Activated naive CD8-positive, alpha-beta T cell treated with anti-CD3 and anti-CD28 coated beads, Interleukin-2, amount 50 U/mL, for 16 hours (primary cell): ENCODE data around the gene TLE7.
A peak's percentile ranks its signal among the peaks of the same experiment; 100 is the strongest.

Source experiments
- DNase-seq: peaks from one replicate; pipeline ENCODE4 v3.0.0-alpha.2; 2020; ENCODE audit warnings: low read depth, low spot score

The TLE7 gene

DNA sequence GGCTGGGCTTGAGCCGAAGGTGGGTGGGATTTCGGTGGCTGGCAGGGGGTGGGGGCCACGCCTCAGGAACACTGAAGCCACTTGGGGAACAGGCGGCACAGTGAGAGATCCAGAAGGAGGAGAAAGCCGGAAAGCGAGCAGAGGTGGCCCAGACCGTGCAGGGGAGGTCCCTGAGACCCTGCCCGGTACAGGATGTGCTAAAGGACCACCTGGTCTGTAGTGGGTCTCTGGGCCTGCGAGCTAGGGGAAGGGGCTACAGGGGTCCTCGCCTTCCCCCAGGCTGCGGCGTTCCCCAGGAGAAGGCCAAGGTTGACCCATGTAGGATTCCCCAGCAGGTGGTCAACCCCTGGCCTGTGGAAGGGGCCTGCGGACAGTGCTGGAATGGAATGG lies at the start of gene TLE7:
Gene TLE7 (minus strand): TSS at position 4 of the 390 bp plus-strand sequence. CDS start 8,730 bp downstream, outside the sequence.
- DNase-seq: no peak

DNA sequence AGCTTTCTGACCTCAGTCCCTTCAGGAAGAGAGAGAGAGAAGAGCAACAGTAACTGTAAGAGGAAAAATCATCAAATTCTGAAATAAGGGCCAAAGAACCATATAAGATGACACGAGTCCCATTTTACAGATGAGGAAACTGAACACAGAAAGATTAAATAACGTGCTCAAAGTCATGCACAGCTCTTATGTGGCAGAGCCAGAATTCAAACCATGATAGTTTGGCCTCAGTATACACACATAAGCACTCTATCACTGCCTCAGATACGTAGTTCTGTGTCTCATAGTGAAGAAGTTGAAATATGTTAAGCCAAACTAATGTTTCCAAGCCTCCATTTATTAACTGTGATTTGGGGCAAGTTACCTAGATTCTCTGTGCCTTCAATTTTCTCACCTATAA lies 49.2 kb upstream of the TLE7 start:
- no peak for DNase-seq

DNA sequence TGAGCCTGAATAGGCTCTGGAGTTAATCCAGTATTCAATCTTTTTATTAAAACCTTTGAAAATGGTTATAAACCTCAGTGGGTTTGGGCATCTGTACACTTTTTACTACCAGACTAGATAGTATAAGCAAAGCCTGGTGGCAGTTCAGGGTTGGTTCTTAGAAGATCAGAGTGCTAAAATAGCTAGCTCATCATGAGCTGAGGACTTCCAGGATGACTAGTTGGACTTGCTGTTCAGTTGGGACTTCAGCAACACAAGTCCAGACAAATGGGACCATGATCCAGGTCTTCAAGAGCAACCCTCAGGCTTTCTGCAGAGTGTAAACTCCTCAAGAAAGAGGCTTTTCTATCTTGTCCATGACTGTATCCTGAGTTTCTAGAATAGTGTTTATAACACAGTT lies 48.5 kb upstream of the TLE7 start:
- no peak for DNase-seq

DNA sequence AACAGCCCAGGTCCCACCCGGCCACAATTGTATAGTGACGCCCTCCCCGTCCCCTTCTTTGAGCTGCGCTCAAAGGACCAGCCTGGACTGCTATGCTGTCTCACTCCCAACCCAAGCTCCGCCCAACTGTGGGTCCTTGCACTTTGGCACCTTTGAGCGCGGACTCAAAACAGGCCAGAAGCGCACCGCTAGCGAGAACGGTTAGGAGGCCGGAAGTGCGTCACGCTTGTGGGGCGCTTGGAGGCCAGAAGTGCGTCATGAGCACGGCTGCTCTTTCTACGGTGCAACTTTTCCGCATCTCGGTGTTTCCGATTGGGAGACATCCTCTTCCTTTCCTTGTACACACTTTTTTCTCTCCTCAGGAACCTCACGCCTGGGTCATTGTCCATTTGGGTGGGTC lies 47.3 kb upstream of the TLE7 start, which contains the start of gene ZNF19:
Gene ZNF19 (minus strand): TSS at position 203 of the 400 bp plus-strand sequence. CDS start 7,210 bp downstream, outside the sequence.
- no peak for DNase-seq

DNA sequence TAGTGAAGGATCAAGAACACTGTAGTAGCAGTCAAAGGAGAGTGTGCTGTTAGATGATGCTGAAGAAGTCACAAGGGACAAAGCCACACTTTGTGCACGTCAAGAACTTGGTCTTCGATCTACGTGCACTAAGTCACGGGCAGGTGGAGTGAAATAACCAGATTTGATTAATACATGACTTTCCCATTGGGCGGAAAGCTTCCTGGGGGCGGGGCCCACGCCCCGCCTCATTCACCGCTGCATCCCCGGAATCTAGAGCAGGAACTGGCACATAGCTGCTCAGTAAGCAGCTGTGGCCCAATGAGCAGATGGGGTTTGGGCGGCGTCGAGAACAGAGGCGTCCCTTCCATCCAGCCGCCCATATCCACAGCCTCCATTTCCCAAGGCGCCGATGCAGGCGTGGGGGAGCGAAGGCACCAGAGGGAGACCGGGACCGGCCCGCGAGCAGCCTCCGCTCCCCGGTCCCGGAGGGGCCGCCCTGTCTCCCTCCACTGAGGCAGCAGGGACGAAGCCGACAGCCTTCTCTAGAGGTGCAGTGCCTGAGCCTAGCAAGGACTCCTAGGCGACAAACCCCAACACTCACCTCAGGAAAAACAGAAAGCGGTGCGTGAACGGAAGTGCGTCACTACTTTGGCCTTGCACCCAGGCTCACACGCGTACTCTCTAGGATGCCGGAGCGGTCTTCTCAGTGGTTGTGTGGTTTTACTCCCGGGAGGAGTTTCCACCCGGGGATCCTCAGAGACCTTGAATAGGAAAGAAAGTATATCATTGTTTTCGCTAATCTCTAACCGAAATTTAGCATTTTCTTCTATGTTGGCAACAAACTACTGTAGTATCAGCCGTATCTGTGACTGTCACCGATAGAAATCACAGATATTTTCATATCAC lies 42.4 kb upstream of the TLE7 start:
- peak; percentile 42 for DNase-seq

DNA sequence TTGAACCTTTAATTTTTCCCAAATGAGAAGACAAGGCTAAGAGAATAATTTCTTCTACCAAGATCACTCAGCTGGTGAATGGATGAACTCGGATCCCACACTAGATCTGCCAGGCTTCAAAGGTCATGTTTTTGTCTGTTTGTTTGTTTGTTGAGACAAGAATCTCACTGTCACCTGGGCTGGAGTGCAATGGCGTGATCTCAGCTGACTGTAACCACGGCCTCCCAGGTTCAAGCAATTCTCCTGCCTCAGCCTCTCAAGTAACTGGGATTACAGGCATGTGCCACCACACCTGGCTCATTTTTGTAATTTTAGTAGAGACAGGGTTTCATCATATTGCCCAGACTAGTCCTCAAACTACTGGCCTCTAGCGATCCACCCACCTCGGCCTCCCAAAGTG lies 40.7 kb upstream of the TLE7 start:
- no peak for DNase-seq

DNA sequence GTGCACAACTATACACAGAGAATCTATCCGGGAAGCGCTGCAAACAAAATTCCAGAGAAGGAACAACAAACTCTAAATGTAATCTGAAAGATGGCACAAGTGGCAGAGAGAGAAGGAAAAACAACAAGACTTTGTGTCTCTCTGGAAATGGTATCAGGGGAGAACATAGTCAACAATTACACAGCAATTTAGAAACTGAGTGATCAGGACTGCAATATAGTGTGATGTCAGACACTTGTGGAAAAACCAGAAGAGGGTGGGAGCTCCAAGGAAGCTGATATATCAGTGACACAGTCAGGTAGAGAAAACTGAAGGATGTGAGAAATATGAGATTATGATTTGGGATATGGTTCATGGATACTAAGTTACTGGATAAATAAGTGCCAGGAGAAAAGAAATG lies 39.1 kb upstream of the TLE7 start:
- no peak for DNase-seq

DNA sequence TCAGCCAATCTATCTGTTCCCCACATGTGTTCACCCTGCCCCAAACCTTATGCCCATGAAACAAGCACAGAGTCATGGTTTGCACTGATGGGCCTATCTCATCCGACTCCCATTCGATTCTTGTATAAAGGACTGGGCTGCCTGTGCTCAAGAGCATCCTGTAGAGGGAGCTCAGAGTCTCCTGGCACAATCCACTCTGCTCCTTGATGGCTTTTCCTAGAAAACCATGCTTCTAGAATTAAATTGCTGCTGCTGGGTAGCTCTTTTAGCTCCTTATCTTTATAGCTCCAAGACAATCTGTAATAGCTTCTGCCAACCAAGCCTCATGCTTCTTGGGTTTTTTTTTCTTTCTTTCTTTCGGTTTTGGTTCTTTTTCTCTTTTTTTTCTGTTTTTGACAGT lies 37.6 kb upstream of the TLE7 start:
- DNase-seq: no peak

DNA sequence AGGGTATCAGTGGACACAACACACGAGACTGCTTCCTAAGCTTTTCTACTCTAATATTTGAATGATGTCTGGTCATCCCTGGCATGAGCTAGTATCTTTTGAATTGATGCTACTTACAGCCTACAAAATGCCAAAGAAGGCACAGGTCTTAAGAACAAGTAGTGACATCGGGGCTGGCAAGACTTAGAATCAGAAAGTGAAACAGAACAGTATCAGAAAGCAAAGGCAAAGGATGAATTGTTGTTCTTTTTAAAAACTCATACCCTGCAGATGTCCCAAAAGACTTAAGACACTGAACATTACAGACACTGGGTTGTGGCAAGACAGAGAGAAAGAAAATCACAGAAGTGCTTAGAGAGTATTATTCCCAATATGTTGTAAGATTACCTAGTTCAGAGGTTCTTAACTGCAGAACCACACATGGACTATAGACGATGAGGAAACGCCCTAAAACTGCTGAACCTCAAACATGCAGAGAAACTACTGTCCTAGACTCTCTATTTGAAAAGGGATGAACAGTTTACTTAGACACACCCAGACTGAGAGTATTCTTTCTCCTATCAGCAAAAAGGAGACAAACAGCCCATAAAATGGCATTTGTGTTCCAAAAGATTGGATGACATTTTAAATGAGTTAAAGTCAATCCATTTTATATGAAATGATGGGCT lies 34.7 kb upstream of the TLE7 start:
- no peak for DNase-seq

DNA sequence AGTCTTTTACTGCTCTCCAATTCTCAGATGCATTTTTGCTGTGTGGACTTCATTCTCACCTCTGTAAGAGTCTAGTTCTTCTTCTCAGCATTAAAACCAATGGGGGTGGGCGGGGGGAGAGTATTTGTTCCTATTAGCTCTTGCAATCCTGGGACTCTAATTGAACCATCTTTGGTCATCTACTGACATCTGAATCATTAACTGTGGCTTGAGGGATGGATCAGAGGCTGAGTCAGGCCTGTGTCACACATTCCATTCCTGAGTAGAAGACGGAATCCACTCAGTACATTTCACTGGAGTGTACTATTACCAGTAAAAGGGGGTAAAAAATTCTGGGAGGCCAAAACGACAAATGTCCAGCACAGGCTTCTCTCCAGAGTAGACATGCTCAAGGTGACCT lies 33.0 kb upstream of the TLE7 start:
- no peak for DNase-seq

DNA sequence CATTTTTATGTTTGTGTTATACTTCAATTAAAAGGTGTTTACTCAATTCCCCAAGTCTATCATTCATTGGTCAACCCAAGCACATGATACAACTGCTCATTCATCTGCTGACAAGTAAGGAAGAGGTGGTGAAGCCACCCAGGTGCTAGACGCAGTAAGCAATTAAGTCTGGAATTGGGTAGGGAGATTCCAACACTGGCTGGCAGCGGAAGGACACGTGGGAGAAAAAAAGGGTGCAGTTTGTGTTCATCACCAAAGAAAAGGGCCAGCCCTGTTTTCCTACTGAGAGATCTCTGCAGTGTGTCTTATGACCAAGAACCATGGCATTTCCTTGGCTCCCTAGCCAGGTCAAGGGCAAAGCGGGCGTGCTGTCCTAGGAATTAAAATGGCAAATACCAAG lies 32.0 kb upstream of the TLE7 start:
- no peak for DNase-seq

DNA sequence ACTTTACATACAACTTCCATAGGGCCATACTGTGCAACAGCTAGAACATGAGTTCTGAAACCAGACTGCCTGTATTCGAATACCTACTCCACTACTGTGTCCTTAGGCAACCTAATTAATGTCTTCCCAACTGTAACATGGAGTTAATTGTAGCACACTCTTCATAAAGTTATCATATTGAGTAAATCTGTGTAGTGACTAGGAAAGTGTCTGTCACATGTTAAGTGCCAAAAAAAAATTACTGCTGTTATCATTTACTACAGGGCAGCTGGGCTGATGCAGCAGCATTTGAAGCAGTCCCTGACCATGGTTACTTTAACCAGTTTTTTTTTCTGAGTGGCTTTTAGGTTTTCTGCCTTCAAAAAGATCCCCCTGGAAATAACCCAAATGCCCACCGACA lies 31.1 kb upstream of the TLE7 start:
- DNase-seq: no peak

DNA sequence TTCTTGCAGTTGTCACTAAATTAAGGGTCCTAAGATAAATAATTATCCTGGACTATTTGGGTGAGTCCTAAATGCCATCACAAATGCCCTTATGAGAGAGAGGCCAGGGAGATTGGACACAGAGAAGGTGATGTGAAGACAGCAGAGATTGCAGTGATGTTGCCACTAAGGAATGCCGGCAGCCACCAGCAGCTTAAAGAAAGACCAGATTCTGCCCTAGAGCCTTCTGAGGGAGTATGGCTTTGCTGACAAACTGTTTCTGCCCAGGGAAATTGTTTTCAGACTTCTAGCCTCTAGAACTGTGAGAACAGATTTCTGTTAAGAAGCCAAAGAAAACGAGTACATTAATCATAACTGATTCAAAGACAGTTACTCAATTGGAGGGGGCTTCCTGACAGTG lies 30.2 kb upstream of the TLE7 start:
- DNase-seq: no peak

DNA sequence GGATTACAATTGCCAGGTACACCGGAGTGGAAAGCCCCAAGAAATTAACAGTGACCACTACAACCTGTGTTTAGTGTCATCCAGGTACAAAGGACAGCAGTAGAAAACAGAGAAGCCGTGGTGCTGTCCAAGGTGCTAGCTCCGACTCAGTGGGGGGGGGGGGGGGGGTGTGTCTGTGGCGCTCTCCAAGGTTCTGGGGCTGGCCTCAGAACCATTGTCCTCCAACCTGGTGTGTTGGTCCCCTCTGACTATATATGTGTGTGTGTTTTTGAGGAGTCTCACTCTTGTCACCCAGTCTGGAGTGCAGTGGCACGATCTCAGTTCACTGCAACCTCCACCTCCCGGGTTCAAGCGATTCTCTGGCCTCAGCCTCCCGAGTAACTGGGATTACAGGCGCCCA lies 26.0 kb upstream of the TLE7 start:
- DNase-seq: no peak

DNA sequence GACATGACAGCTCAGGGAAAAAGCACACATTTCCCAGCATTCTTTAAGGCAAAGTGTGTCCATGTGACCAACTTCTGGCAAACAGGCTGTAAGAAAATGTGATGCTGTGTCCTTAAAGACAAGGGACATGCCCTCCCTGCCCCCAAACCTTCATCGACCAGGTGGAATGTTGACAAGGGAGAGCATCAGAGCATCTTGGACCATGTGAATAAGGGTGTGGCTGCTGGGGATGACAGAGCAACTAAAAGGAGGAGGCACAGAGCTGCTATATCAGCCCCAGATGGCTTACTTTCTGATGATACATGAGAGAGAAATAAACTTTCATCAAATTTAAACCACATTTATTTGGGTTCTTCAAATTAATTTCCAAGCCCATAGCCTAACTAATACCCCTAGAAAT lies 22.4 kb upstream of the TLE7 start:
- no peak for DNase-seq

DNA sequence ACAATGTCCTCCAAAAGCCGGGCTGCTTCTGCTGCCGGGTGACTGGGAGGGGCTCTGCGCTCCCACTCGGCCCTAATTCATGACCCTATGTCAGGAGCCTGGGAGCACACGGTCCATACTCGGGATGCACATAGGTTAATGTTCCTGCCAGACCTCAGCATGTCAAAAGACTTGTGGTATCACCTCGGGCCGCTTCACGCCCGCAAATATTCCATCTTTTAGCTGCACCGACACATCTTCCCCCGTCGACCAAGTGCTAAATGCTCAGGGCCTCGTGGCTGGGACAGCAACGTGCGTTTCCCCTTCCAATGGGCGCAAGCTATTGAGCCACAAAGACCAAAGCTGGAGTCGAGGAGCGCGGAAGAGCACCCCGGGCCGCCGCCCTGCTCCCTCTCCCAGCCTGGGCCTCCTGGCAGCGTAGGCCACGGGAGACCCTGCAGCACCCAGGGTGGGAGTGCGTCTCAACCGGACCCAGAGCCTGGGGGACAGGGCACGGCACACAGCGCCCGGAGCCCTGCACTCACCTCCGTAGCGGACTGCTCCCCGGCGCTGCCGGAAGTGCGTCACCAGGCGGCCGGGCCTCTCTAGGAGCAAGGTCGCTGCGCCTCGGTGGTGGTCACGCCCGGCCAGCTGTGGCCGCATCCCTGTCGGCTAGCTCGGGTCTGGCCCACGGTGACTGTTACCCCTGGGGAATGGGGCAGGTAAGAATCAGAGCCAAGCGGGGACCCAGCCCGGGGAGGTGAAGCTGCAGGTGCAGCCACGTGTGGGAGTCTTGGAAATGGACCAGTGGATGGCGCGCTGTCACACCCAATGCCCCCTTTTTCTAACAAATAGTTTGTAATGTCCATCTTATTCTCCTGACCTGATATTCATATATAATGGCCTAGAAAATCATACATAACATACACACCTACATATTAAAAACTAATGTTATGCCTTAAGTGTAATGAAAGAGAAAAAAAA lies 20.1 kb upstream of the TLE7 start, which contains the start of gene ZNF23:
Gene ZNF23 (minus strand): TSS at position 562 of the 963 bp plus-strand sequence. CDS start 5,451 bp downstream, outside the sequence.
- peak; percentile 59 for DNase-seq

DNA sequence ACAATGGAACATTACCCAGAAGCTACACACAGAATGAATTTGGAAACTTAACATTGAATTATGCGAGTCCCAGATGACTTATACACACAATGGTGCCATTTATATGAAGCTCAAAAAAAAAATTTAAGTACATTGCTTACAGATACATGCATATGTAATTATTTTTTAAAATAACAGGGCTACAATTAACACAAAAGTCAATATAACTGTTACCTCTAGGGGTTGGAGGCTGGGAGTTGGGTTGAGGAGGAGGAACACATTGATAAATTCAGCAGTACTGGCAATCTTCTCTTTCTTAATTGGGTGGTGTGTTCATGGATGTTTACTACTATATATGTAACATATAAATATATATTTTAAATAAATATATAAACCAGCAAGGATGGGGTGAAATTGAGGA lies 19.1 kb upstream of the TLE7 start:
- DNase-seq: no peak

DNA sequence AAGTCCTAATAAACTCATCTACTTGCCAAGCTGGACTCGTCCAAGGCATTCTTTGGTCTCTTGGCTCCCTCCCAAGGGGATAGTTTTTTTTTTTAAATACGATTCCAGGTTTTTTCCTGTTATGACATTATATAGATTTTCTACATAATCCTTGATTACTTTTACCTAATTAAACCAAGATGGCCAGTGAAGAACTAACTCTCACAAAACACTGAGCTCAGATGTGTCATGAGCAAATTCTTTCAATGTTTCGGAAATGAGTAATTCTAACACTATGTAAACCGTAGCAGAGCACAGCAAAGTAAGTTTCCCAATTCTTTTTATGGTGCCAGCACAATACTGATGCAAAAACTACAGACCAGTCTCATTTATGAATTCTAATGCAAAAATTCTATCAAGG lies 18.4 kb upstream of the TLE7 start:
- no peak for DNase-seq

DNA sequence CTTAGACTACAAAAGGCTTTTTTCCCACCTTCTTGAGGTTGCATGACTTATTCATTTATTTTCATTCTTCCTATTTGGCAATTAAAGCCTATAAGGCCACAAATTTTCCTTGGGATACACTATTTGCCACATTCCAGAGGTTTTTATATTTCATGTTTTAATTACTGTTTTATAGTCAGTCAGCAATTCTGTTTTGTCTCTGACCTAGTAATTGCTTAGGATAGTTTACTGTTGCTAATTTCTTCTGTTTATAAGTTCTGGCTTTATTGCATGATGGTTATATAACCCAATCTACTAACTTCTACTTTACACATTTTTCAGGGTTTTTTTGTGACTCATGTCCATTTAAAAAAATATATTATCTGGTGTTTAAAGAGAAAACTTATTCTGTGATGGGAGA lies 17.7 kb upstream of the TLE7 start:
- no peak for DNase-seq

DNA sequence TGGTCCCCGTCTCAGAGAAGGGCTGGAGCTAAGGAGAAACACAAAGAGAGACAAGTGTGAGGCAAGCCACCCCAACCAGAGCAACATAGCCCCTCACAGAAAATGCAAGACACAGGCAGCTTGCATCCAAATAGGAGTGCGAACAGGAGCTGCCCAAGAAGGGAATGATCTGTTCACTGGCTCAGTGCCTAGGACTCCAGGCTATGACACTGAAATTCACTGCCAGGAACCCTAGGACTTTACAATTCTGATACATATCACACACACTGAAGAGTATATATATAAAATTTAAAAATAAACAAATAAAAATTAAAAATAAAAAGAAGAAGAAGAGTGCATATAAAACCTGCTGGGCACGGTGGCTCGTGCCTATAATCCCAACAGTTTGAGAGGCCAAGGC lies 14.9 kb upstream of the TLE7 start:
- DNase-seq: no peak

DNA sequence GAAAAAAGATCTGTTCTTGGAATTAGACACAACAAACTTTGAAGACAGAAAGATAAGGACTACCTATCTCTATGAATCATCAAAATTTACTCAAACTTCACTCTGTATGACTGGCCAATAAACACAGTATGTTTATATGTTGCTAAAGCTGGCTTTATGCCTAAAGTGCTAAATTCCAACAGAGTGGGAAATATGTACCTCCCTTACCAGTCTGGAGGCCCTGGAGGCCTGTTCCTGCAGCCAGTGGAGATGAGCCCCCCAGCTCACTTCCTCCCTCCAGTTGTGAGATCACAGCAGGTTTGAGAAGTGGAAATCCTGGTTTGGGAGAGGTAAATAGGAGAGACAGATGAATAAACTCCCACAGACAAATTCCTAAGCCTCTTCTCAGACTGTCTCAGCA lies 11.2 kb upstream of the TLE7 start:
- DNase-seq: no peak

DNA sequence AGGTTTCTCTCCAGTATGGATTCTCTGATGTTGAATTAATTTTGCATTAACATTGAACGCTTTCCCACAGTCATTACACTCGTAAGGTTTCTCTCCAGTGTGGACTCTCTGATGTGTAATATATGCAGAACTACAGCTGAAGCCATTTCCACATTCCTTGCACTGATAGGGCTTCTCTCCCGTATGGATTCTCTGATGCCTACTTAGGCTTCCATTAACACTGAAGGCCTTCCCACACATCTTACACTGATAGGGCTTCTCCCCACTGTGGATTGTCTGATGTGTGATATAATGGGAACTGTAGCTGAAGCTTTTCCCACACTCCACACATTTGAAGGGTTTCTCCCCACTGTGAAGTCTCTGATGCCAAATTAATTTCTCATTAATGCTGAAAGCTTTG lies 7.2 kb upstream of the TLE7 start:
- no peak for DNase-seq
